Measurements from ENCODE around the gene GRIP2.

The GRIP2 gene

GRCh38 chr3:14450506-14450905 is 89.6 kb downstream of the GRIP2 start:
- DNase-seq, result no peak

- no peak for DNase-seq
Observed at GRCh38 chr3:14448756-14449727, 91.1 kb downstream of the GRIP2 start.

DNA sequence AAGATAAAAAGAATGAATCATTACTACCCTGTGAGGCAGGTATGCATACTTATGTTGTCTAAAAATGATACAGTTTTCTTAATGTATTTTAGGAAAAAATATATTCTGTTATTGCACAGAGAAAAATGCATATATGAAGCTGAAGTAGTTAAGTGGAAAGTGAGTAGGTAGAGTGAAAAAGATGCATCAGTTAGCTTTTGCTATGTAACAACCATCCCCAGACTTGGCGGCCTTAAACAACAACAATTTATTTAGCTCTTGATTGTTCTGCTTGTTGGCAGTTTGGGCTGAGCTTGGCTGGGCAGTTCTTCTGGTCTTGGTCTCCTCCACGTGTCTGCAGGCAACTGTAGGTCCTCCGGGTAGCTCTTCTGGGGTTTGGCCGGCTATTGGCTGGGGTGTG is 92.1 kb downstream of the GRIP2 start:
- DNase-seq, result no peak

DNA sequence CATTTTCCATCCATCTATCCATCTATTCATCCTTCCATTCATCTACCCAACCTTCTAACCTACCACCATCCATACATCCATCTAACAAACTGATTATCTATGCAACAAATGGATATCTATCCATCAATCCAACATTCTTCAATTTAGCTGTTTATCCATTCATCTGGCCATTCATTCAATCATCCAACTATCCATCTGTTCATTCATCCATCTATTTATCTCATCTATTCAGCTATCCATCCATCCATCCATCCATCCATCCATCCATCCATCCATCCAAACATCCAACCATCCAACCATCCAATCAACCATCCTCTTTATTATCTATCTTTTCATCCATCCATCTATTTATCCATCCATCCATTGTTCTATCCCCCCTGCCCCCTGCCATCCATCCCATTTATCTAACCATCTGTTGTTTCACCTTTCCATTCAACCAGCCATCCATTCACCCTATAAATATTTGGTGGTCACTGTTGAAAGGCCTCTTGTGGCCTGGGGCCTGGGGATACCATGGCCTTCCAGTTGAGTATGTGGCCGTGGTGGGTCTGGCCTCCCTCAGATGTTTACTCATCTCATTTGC is 93.1 kb downstream of the GRIP2 start:
- no peak for DNase-seq

- DNase-seq, result no peak
Observed at GRCh38 chr3:14445773-14446172, 94.4 kb downstream of the GRIP2 start.

DNA sequence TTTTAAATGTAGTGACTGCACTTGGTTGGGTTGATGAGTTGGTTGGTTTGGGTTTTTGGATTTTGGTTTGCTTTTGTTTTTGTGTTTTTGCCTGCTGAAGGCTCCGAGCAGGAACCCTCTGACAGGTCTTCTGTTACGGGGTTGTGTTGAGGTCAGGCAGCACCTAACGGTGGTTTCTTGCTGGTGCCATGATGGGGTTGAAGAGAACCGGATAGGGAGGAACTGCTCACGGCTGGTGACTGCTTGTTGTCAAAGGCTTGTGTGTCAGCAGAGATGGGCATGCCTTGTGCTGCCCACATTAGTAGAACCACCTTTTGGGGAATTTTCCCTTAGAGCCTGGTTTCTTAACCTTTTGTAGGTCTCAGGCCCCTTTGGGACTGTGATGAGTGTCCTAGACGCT is 95.8 kb downstream of the GRIP2 start:
- DNase-seq, result no peak

DNA sequence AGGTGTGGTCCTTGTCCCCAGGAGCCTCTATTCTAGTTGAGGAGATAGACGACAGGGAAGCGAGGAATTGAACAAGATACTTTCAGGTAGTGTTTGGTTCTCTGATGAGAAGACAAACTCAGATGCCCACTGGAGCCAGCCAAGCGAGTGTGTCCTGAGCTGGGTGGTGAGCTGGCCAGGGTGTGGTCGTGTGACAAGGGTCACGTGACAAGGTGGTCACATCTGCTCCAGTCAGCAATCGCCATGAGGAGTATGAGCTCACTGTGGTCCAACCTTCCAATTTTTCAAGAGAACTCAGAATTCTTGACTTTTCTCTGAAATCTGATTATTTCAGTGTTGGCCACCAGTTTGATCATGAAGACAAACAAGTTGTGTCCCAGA is 98.2 kb downstream of the GRIP2 start:
- no peak for DNase-seq

DNA sequence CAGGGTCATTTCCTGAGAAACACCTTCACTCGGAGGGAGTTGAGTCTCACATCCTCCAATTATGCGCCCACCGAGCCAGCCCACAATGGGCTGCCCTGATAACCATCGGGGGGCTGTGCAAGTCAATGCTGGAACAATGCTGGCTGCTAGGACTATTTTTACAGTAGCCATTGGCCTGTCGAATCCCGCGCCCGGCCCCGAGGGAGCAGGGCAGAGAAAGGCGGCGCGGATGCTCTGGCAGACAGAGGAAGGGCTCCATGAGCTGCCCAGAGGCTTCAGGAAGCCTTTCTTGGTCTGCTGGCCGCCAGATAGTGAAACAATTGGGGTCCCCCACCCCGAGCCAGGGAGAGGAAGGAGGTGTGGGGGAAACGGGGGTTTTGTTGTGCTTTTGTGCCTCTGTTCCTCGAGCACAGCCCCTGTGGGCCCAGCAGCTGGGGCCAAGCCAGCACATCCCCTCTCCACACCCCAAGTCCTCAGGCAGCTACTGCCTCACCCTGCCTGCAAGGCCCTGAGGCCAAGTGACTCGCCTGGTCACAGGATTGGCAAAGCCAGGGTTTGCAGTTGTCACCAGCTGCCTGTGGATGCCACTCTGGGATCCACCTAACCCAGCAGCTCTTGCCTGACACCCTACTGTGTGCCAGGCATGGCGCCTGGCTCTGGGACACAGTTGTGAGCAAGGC is 98.8 kb downstream of the GRIP2 start:
- no peak for DNase-seq

DNA sequence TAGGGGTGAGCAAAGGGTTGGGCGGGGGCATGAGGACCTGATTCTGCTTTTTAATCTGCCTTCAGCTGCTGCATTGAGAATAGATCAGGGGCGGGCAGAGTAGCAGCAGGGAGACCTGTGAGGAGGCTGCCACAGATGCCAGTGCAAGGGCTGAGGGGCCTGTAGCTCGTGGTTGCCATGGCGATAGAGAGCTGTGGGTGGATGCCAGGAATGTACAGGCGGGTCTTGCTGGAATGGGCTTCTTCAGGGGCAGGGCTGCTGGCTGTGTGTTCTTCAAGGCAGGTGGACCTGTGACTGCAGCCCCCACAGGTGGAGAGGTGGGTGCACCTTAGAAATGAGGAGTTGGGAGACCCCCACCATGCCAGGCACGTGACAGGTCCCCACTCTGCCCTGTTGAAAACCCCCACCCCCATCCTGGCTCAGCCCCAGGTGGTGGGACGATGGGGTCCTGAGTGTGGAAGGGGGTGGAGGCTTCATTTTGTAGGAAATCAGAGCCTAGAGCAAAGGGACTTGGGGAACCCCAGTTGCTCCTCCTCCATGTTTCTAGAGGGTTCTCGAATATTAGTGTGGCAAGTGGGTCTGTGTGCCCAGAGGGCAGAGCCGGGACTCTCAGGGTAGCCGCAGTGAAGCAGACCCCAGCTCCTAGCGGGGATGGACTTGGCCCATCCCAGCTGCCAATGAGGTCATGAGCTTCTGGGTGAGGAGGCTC is 99.5 kb downstream of the GRIP2 start:
- no peak for DNase-seq

GRCh38 chr3:14440168-14440518 is 100.0 kb downstream of the GRIP2 start:
- DNase-seq, result no peak

GRCh38 chr3:14439501-14440167 is 100.5 kb downstream of the GRIP2 start:
- no peak for DNase-seq

All from CD4-positive, alpha-beta T cell treated with Interleukin-6 for 4 hours (primary cell).